ENCODE results near the gene OASL. TPM values are rescaled to one million over a fixed set of nuclear protein-coding genes. Genes with fewer than 3 reads are reported as not detected.

Gene OASL
- total RNA-seq, 1 donor from 2014 or later: 0.27 TPM

DNA sequence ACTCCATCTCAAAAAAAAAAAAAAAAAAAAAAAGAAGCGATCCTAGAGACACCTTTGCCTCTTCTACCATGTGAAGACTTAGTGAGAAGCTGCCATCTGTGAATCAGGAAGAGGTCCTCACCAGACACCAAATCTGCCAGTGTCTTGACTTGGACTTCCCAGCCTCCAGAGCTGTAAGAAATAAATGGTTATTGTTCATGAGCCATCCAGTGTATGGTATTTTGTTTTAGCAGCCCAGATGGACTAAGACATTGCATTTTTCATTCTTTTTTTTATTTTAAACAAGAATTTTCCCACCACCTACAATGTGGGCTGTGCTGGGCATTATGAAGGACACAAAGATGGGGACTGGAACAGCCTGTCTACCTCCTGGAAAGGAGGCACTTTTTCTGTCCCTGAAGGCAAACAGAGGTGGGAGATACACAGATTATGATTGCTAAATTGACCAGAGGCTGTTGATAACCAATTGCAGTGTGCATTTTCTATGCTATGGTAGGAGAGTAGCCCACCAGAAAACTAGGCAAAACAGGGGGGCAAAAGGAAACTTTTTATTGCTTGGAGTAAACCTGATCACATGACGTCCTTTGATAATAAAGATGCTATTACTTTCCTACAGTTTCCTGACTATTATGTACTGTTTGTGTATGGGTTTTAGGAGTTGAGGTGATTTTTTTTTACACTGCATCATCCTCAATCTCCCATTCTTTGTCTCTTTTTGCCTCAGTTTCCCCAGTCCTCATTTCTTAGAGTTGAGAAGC, 20.0 kb downstream of the OASL start:
- intact Hi-C loops (cut with DNase I): loop anchor here (5.0 kb wide), 1 partner anchor 492 kb away; the partner anchor contains the start of gene COQ5
- DNase-seq (ENCODE audit: low spot score): no peak

DNA sequence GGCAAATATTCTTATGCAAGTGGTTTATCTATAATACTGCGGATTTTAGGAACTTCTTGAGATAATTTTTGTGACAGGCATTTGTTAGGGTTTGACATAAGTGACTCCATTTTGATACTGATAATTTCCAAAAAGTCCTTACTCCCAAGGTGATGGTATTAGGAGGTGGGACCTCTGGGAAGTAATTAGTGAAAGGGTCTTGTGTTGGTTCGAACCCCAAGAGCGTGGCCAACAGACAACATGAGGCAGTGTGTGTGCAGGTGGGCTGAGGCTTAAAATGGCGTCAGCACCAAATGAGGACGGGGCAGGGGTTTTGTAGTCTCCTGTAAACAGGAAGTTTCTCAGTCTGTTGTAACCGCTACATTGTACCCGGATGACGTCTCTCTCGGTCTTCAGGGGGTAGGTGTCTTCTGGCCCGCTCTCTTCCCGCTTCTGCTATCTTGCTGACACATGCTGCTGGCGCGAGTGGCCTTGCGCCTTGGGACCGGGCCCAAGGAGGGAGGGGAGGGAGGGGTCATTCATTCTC, 21.0 kb downstream of the OASL start:
- intact Hi-C loops (cut with DNase I): loop anchor here (5.0 kb wide), 1 partner anchor 491 kb away; the partner anchor contains the start of gene COQ5
- DNase-seq (ENCODE audit: low spot score): no peak

GRCh38 chr12:121015825-121016766, 22.9 kb downstream of the OASL start, which contains the start of gene C12orf43:
Gene C12orf43 (minus strand): TSS chr12:121016487. CDS start chr12:121016474, 13 bp downstream.
- intact Hi-C loops (cut with DNase I): loop anchor here (5.0 kb wide), 1 partner anchor 489 kb away; the partner anchor contains the start of gene COQ5

DNA sequence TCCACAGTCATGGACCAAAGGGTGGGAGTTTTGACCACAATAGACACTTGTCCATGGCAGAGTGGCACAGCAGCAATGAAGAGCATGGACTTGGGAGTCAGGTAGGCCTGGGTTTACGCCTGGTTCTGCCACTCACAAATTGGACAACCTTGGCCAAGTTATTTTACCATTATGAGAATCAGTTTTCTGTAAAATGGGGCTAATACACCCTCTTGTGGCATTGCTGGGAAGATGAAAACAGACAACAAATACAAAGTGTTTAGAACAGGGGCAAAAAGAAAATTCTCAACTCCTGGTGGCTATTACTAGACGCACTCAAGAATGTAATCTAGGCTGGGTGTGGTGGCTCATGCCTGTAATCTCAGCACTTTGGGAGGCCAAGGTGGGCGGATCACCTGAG, 25.3 kb downstream of the OASL start:
- intact Hi-C loops (cut with DNase I): no loop called here
- DNase-seq (ENCODE audit: low spot score): no peak

More at GRCh38 chr12:121015825-121016766, 22.9 kb downstream of the OASL start, which contains the start of gene C12orf43:
- peak; percentile 97 for DNase-seq (ENCODE audit: low spot score)

GRCh38 chr12:121011820-121012219, 27.2 kb downstream of the OASL start:
- no peak for DNase-seq (ENCODE audit: low spot score)
- intact Hi-C loops (cut with DNase I): no loop called here

- intact Hi-C loops (cut with DNase I): no loop called here
- DNase-seq (ENCODE audit: low spot score): no peak
Measured at GRCh38 chr12:121010860-121011259, 28.2 kb downstream of the OASL start.

- intact Hi-C loops (cut with DNase I): no loop called here
- no peak for DNase-seq (ENCODE audit: low spot score)
Measured at GRCh38 chr12:121009741-121010140, 29.3 kb downstream of the OASL start.

GRCh38 chr12:121008347-121009098, 30.5 kb downstream of the OASL start:
- DNase-seq (ENCODE audit: low spot score): no peak
- intact Hi-C loops (cut with DNase I): no loop called here

GRCh38 chr12:121005346-121005815, 33.7 kb downstream of the OASL start:
- no peak for DNase-seq (ENCODE audit: low spot score)
- intact Hi-C loops (cut with DNase I): no loop called here

DNA sequence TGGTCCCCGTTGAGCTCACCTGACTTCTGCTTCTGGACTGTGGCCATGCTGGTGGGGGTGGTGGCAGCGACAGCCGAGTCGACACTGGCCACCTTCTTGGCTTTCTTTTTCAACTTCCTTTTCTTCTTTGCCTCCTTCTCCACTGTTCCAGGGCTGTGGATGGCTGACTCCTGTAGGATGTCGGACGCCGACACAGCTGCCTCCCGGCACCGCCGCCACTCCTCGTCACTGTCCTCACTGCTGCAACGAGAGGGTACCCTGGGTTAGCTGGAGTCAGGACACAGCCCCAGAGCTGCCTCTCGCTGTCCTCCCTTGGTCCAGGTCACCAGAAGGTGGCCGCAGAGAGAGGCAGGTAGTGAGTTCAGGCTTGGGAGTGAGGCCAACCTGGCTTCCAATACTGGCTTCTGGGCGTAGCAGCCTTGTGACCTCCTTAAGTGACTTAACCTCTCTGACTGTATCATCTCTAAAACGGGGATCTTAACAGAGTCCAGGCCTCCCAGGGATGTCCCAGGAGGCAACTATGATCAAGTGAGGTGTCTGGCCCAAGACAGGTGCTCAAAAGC, 34.7 kb downstream of the OASL start:
- DNase-seq (ENCODE audit: low spot score): no peak
- intact Hi-C loops (cut with DNase I): no loop called here

- DNase-seq (ENCODE audit: low spot score): no peak
- intact Hi-C loops (cut with DNase I): no loop called here
Measured at GRCh38 chr12:121003650-121004049, 35.4 kb downstream of the OASL start.

DNA sequence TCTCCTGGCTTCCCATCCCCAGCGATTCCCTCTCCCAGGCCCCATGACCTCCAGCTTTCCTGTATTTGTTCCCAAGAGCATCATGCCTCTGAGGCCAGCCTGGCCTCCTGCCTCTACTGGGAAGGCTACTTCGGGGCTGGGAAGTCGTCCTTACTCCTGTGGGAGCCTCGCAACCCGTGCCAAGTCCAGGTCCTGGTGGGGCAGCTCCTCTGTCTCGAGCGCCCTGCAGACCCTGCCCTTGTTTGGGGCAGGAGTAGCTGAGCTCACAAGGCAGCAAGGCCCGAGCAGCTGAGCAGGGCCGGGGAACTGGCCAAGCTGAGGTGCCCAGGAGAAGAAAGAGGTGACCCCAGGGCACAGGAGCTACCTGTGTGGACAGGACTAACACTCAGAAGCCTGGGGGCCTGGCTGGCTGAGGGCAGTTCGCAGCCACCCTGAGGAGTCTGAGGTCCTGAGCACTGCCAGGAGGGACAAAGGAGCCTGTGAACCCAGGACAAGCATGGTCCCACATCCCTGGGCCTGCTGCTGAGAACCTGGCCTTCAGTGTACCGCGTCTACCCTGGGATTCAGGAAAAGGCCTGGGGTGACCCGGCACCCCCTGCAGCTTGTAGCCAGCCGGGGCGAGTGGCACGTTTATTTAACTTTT, 37.1 kb downstream of the OASL start:
- DNase-seq (ENCODE audit: low spot score): no peak
- intact Hi-C loops (cut with DNase I): no loop called here

DNA sequence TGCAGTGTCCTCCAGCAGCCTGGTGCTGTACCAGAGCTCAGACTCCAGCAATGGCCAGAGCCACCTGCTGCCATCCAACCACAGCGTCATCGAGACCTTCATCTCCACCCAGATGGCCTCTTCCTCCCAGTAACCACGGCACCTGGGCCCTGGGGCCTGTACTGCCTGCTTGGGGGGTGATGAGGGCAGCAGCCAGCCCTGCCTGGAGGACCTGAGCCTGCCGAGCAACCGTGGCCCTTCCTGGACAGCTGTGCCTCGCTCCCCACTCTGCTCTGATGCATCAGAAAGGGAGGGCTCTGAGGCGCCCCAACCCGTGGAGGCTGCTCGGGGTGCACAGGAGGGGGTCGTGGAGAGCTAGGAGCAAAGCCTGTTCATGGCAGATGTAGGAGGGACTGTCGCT, 38.0 kb downstream of the OASL start:
- DNase-seq (ENCODE audit: low spot score): no peak
- intact Hi-C loops (cut with DNase I): no loop called here

- DNase-seq (ENCODE audit: low spot score): no peak
- intact Hi-C loops (cut with DNase I): no loop called here
Measured at GRCh38 chr12:121000530-121000929, 38.5 kb downstream of the OASL start.

- intact Hi-C loops (cut with DNase I): no loop called here
Measured at GRCh38 chr12:120999191-121000120, 39.6 kb downstream of the OASL start.

DNA sequence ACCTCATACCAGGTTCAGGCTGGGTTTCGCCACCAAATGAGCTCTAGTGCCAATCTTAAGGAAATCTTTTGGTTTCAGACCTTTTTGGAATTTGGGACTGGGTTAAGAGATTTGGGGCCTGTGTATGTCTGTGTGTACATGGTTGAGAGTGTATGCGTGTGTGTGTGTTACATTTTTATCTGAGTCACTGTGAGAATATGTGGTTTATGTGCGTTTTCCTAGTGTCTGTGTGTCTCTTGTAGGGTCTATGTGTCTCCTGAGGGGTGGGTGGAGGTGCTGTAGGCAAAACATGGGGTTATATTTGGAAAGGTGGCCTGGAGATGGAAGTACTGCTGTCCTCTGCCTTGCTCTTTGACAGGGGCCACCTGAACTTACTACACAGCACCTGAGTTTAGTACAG, 40.6 kb downstream of the OASL start:
- intact Hi-C loops (cut with DNase I): no loop called here
- no peak for DNase-seq (ENCODE audit: low spot score)

More at GRCh38 chr12:120999191-121000120, 39.6 kb downstream of the OASL start:
- no peak for DNase-seq (ENCODE audit: low spot score)

DNA sequence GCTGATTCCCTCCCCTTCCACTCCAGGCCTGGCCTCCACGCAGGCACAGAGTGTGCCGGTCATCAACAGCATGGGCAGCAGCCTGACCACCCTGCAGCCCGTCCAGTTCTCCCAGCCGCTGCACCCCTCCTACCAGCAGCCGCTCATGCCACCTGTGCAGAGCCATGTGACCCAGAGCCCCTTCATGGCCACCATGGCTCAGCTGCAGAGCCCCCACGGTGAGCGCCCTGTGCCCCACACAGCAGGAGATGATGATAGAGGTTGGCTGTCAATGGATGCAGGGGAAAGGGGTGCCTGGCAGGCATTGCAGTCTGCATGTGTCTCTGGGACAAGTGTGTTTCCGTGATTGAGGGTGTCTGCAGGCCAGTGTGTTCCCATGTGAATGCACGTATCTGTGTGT, 41.6 kb downstream of the OASL start:
- DNase-seq (ENCODE audit: low spot score): no peak
- intact Hi-C loops (cut with DNase I): no loop called here

Measured in cardiac septum (tissue), 1 donor.